CD4-positive, CD25-positive, alpha-beta regulatory T cell (primary cell): ENCODE data around the gene HENMT1. TPM values are rescaled to one million over a fixed set of nuclear protein-coding genes. Genes with fewer than 3 reads are reported as not detected.

Experiments
- ATAC-seq, 2 donors: fragments of 150-1000 bp; cut with Tn5 transposase; one replicate each; pipeline ENCODE4 v1.10.0; 2021; ENCODE audit warnings: low read depth in 2 of 2, moderate number of reproducible peaks in 2 of 2, moderate library complexity in 1 of 2
- DNase-seq, 3 donors: peaks; one replicate each; pipeline versions ENCODE4 v3.0.0 to v3.0.0-alpha.2; 2012 to 2022; ENCODE audit warnings: mixed read lengths in 1 of 3
- H3K27ac ChIP-seq: one replicate; pipeline ENCODE4 v1.7.0; 2013; ENCODE audit warnings: mild to moderate bottlenecking, low read length; ENCODE audit not compliant: insufficient read depth, poor library complexity, severe bottlenecking
- H3K27me3 ChIP-seq: one replicate; pipeline ENCODE4 v1.7.0; 2013; ENCODE audit warnings: low read length; ENCODE audit not compliant: control insufficient read depth, insufficient read depth
- H3K36me3 ChIP-seq: one replicate; pipeline ENCODE4 v1.7.0; 2013; ENCODE audit warnings: mild to moderate bottlenecking, low read length, moderate library complexity; ENCODE audit not compliant: control insufficient read depth, insufficient read depth
- H3K4me1 ChIP-seq: 2 replicates; pipeline ENCODE4 v1.7.0; 2013; ENCODE audit warnings: mild to moderate bottlenecking, low read length; ENCODE audit not compliant: insufficient read depth, control insufficient read depth, poor library complexity, severe bottlenecking
- H3K4me3 ChIP-seq: one replicate; pipeline ENCODE4 v1.7.0; 2013; ENCODE audit warnings: low read depth, mild to moderate bottlenecking, low read length, moderate library complexity
- H3K9me3 ChIP-seq, 2 experiments: 1 replicate in 1 of 2; 2 replicates in 1 of 2; pipeline ENCODE4 v1.7.0; 2013; ENCODE audit warnings: low read length in 2 of 2, mild to moderate bottlenecking in 1 of 2, moderate library complexity in 1 of 2; ENCODE audit not compliant: control insufficient read depth in 2 of 2
- H3K27ac Mint-ChIP-seq, 3 donors: one replicate each; pipeline ENCODE4 v1.8.0; 2020 to 2022; ENCODE audit warnings: mild to moderate bottlenecking in 3 of 3, mixed read lengths in 3 of 3, moderate library complexity in 2 of 3
- H3K27me3 Mint-ChIP-seq: one replicate; pipeline ENCODE4 v1.8.0; 2022; ENCODE audit warnings: mild to moderate bottlenecking, mixed read lengths
- H3K36me3 Mint-ChIP-seq: one replicate; pipeline ENCODE4 v1.8.0; 2020; ENCODE audit warnings: mixed read lengths
- H3K4me1 Mint-ChIP-seq, 4 donors: one replicate each; pipeline ENCODE4 v1.8.0; 2020 to 2022; ENCODE audit warnings: mixed read lengths in 4 of 4, mild to moderate bottlenecking in 1 of 4
- H3K4me3 Mint-ChIP-seq, 4 donors: one replicate each; pipeline ENCODE4 v1.8.0; 2020 to 2022; ENCODE audit warnings: mild to moderate bottlenecking in 4 of 4, mixed read lengths in 4 of 4, moderate library complexity in 3 of 4
- H3K9me3 Mint-ChIP-seq, 7 donors: one replicate each; pipeline ENCODE4 v1.8.0; 2020 to 2022; ENCODE audit warnings: mixed read lengths in 7 of 7, mild to moderate bottlenecking in 3 of 7, moderate library complexity in 2 of 7
- polyA plus RNA-seq, 4 donors: library from polyadenylated mRNA; unstranded; fragments of 300-500 nt; fragmentation: Illumina TruSeq; gene quantifications; one replicate each; pipeline ENCODE4 v1.2.3, GENCODE V29; 2021
- total RNA-seq: library from RNA; stranded (reverse); gene quantifications from one replicate; pipeline ENCODE4 v1.2.3, GENCODE V29; 2022

Gene HENMT1
- total and polyA plus RNA-seq, 5 donors from 2014 or later = 7.8 to 36.1 (median 29.7) TPM

- H3K27ac ChIP-seq = no peak overlapping the region
- H3K36me3 ChIP-seq = peaks cover 26% of the 10 kb centered on the region
- peaks cover 0 to 9% (median 4%) of the 10 kb centered on the region in 4 donors for H3K4me1 Mint-ChIP-seq
- no peaks in the 10 kb centered on the region for H3K27me3 ChIP-seq
- no peak overlapping the region for H3K4me3 Mint-ChIP-seq
- no peaks in the 10 kb centered on the region for H3K4me1 ChIP-seq
- no peaks in the 10 kb centered on the region for H3K9me3 Mint-ChIP-seq
- H3K4me3 ChIP-seq = no peak overlapping the region
- H3K36me3 Mint-ChIP-seq = peaks cover 13% of the 10 kb centered on the region
- no peaks in the 10 kb centered on the region for H3K9me3 ChIP-seq
- DNase-seq (no peak), ATAC-seq (no peak)
- no peaks in the 10 kb centered on the region for H3K27me3 Mint-ChIP-seq
- H3K27ac Mint-ChIP-seq = peak overlapping the region in 2 of 3 donors; percentile 28 to 45
Observed at GRCh38 chr1:108601708-108602410, 59.0 kb downstream of the HENMT1 start.

GRCh38 chr1:108600504-108600903 is 60.4 kb downstream of the HENMT1 start:
- Mint-ChIP-seq H3K27ac (no peak overlapping the region), H3K4me3 (no peak overlapping the region), H3K4me1 (peaks cover 0 to 8% (median 4%) of the 10 kb centered on the region in 4 donors), H3K27me3 (no peaks in the 10 kb centered on the region), H3K36me3 (peaks cover 12% of the 10 kb centered on the region), H3K9me3 (no peaks in the 10 kb centered on the region)
- Histone ChIP-seq H3K36me3 (peaks cover 20% of the 10 kb centered on the region), H3K4me3 (no peak overlapping the region), H3K4me1 (no peaks in the 10 kb centered on the region), H3K27me3 (no peaks in the 10 kb centered on the region), H3K9me3 (no peaks in the 10 kb centered on the region), H3K27ac (no peak overlapping the region)
- DNase-seq (no peak), ATAC-seq (no peak)

DNA sequence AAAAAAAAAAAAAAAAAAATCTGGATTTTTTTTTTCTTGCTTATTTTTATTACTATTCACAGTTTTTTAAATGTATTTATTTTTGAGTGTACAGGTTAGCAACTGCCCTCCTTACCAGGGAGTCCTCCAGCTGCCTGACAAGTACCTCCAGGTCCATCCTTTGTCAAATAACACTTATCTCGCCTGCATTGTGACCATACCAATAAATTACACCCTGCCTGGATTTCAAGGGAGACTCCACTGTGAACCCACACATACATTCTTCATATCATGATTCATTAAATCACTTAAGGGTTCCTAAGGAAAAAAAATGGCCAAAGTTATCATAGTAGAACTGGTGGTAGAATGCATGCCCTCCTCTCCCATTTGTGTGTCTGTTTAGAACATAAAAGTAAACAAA is 62.6 kb downstream of the HENMT1 start:
- Mint-ChIP-seq H3K36me3 (peaks cover 6% of the 10 kb centered on the region), H3K4me1 (peaks cover 0 to 14% (median 7%) of the 10 kb centered on the region in 4 donors), H3K4me3 (no peak overlapping the region), H3K9me3 (no peaks in the 10 kb centered on the region), H3K27ac (no peak overlapping the region), H3K27me3 (no peaks in the 10 kb centered on the region)
- no peak overlapping the region for H3K4me3 ChIP-seq
- peaks cover 10% of the 10 kb centered on the region for H3K36me3 ChIP-seq
- DNase-seq = no peak
- H3K9me3 ChIP-seq = no peaks in the 10 kb centered on the region
- no peak overlapping the region for H3K27ac ChIP-seq
- ATAC-seq = no peak
- H3K27me3 ChIP-seq = no peaks in the 10 kb centered on the region
- no peaks in the 10 kb centered on the region for H3K4me1 ChIP-seq

Other genes starting within 250 kb of the HENMT1 start
- not detected for gene NBPF6, start 210.8 kb downstream of the HENMT1 start, total RNA-seq
- not detected for gene NBPF6, start 210.8 kb downstream of the HENMT1 start, polyA plus RNA-seq
- 14.3 TPM for gene EEIG2, start 101.0 kb downstream of the HENMT1 start, total RNA-seq
- 1 to 10 TPM in 2 of 4 donors, under 1 TPM in 2; 0.43 to 2.0 (median 1.3) TPM for gene EEIG2, start 101.0 kb downstream of the HENMT1 start, polyA plus RNA-seq
- gene PRPF38B, start 31.2 kb upstream of the HENMT1 start, total RNA-seq = 132 TPM
- 10 to 100 TPM; 18.9 to 31.4 (median 20.2) TPM for gene PRPF38B, start 31.2 kb upstream of the HENMT1 start, polyA plus RNA-seq
- gene FNDC7, start 51.8 kb upstream of the HENMT1 start, total RNA-seq = 0.20 TPM
- gene FNDC7, start 51.8 kb upstream of the HENMT1 start, polyA plus RNA-seq = not detected
- 71.8 TPM for gene STXBP3, start 85.6 kb upstream of the HENMT1 start, total RNA-seq
- gene STXBP3, start 85.6 kb upstream of the HENMT1 start, polyA plus RNA-seq = 10 to 100 TPM; 43.5 to 56.3 (median 53.2) TPM
- not detected for gene AKNAD1, start 196.0 kb upstream of the HENMT1 start, total RNA-seq
- gene AKNAD1, start 196.0 kb upstream of the HENMT1 start, polyA plus RNA-seq = not detected
- 4.7 TPM for gene GPSM2, start 215.9 kb upstream of the HENMT1 start, total RNA-seq
- gene GPSM2, start 215.9 kb upstream of the HENMT1 start, polyA plus RNA-seq = 1 to 10 TPM; 2.2 to 5.4 (median 2.7) TPM